SU-DHL-6 (cell line): ENCODE measurements around the gene RHOG.

ENCODE experiments used
- CTCF ChIP-seq: fragments of 200-600 bp; sonication (generic); IDR thresholded peaks from one replicate; pipeline ENCODE4 v1.5.1; 2017; ENCODE audit warnings: antibody characterized with exemption, mild to moderate bottlenecking, low read length, moderate library complexity; ENCODE audit not compliant: insufficient read depth, poor library complexity, severe bottlenecking
- EZH2phosphoT487 ChIP-seq: fragments of 200-600 bp; sonication (generic), shearing (Covaris generic); conservative IDR thresholded peaks from 2 replicates; pipeline ENCODE4 v1.6.1; 2018; ENCODE audit warnings: mild to moderate bottlenecking, antibody characterized with exemption, low read length, moderate library complexity, mixed read lengths

GRCh38 chr11:3861683-3862082, 20.9 kb upstream of the RHOG start:
- no peak for TF ChIP-seq CTCF
- TF ChIP-seq EZH2phosphoT487, result no peak
